ENCODE data around the gene PGR.
"Not testable (repeated sequence)": the region's sequence is repeated elsewhere in the genome, so short reads cannot be mapped to it uniquely, and the experiment has no call there.

PGR gene

GRCh38 chr11:101063706-101064105 lies 65.9 kb downstream of the PGR start:
- DNase-seq (ENCODE audit: low read depth) = no peak

GRCh38 chr11:101061606-101062005 lies 68.0 kb downstream of the PGR start:
- no peak for DNase-seq (ENCODE audit: low read depth)

DNA sequence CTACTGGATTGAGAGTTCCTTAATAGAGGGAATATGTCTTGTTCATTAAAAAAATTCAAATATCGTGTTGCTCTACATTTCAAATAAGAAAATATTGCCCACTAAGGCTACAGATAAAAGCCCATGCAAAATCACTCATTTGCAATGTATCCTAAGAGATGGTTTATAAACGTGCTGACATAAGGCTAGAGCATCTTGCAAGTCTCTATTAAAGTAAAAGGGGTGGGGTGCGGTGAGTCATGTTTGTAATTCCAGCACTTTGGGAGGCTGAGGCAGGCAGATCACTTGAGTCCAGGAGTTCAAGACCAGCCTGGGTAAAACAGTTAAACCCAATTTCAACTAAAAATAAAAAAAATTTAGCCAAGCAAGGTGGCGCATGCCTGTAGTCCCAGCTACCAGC lies 70.3 kb downstream of the PGR start:
- no peak for DNase-seq (ENCODE audit: low read depth)

DNA sequence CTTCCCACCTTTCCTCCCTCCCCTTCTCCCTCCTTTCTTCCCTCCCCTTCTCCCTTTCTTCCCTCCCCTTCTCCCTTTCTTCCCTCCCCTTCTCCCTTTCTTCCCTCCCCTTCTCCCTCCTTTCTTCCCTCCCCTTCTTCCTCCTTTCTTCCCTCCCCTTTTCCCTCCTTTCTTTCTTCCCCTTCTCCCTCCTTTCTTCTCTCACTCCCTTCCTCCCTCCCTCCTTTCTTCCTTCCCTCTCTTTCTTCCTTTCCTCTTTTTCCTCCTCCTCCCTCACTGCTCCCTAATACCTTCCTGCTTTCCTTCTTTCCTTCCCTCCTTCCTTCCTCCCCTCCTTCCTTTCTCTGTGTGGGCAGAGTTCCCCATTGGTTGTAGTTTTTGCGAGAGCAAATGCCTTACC lies 76.1 kb downstream of the PGR start:
- DNase-seq (ENCODE audit: low read depth) = no peak

DNA sequence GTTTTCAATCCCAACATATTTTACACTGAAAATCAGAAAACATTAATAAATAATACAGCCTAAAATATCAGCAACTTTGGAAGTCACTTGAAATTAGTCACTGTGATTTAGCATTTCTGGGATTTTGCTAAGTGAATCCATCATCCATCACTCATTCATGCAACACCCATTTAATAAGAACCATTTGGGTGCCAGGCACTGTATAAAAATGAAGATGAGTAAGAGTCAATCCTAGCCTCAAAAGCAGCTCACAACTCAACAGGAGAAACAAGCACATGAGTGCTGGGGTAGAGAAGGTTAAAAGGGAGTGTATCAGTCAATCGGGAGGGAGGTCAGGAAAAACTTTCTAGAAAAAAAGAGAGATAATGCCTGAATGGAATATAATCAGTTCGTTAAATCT lies 77.9 kb downstream of the PGR start:
- DNase-seq (ENCODE audit: low read depth) = no peak

DNA sequence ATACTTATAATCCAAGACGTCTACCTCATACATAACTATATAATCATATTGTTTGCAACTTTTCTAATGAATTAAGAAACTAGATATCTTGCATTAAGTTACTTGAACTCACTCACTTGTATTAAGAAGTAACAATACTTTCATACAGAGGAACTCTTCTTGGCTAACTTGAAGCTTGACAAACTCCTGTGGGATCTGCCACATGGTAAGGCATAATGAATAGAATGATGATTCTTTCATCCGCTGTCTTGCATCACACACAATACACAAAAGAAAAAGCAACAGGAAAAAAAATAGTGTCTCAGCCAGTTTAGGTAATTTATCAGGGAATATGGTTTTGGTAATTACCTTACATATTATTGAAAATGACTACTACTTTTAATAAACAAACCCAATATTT lies 79.8 kb downstream of the PGR start:
- no peak for DNase-seq (ENCODE audit: low read depth)

GRCh38 chr11:101049123-101049522 lies 80.5 kb downstream of the PGR start:
- no peak for DNase-seq (ENCODE audit: low read depth)

DNA sequence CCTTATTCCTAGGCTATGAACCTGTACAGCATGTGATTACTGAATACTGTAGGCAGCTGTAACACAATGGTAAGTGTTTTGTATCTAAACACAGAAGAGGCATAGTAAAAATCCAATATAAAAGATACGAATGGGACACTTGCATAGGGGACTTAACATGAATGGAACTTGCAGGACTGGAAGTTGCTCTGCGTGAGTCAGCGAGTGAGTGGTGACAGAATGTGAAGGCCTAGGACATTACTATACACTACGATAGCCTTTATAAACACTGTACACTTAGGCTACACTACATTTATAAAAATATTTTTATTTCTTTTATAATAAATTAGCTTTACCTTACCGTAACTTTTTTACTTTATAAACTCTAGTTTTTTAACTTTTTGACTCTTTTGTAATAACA lies 81.1 kb downstream of the PGR start:
- DNase-seq (ENCODE audit: low read depth) = no peak

GRCh38 chr11:101046947-101047346 lies 82.7 kb downstream of the PGR start:
- no peak for DNase-seq (ENCODE audit: low read depth)

DNA sequence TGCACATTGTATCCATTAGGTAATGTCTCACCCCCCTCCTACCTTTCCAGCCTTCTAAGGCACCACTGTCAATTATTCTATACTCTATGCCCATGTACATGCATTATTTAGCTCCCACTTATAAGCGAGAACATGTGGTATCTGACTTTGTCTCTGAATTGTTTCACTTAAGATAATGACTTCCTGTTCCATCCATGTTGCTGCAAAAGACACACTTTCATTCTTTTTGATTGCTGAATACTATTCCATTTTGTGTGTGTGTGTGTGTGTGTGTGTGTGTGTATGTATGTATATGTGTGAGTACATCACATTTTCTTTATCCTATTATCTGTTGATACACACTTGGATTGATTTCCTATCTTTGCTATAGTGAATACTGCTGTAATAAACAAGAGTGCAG lies 84.2 kb downstream of the PGR start:
- DNase-seq (ENCODE audit: low read depth) = no peak

DNA sequence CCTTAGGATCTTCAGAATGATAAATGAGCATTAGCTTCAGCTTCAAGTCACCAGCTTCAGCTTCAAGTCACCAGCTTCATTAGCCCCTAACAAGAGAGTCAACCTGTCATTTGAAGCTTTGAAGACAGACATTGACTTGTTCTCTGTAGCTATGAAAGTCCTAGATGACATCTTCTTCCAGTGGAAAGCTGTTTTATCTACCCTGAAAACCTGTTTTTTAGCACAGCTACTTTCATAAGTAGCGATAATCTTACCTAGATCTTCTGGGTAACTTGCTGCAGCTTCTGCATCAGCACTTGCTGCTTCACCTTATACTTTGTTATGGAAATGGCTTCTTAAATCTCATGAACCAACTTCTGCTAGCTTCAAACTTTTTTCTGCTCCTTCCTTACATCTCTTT lies 85.7 kb downstream of the PGR start:
- no peak for DNase-seq (ENCODE audit: low read depth)

GRCh38 chr11:101035872-101036271 lies 93.7 kb downstream of the PGR start:
- DNase-seq (ENCODE audit: low read depth) = no peak

DNA sequence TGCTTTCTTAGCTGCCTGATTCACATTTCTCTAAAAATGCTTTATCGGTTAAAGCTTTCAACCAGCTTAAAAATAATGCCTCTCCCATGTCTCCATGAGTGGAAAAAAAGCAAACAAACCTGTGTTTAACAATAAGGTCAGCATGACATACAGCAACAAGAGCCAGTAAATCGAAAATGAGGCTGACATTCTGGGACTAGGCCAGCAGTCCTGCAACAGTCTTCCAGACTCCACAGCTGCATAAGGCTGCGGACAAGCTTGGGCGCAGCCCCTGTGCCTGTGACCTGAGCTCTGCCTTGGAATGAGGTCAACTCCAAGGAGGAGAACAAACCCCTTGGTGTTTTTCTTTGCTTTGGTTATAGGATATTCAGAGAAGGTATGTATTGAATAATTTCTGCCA lies 95.5 kb downstream of the PGR start:
- no peak for DNase-seq (ENCODE audit: low read depth)

DNA sequence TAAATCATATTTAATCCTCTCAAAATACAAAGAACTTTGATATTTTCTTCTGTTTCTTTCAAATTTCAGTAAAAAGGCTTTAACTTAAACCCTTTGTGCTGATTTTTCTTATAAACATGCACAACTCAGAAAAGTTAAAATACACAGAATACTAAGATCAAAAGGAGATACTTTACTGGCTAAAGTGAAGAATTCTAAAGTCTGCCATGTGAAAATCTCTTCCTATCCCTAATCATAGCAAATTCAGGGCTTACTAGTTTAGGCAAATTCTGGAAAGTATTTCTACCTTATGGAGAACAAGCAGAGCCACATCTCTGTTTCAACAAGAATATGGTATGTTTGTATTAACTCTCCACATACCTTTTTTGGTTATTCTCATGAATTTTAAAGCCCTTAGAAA lies 96.6 kb downstream of the PGR start:
- no peak for DNase-seq (ENCODE audit: low read depth)

DNA sequence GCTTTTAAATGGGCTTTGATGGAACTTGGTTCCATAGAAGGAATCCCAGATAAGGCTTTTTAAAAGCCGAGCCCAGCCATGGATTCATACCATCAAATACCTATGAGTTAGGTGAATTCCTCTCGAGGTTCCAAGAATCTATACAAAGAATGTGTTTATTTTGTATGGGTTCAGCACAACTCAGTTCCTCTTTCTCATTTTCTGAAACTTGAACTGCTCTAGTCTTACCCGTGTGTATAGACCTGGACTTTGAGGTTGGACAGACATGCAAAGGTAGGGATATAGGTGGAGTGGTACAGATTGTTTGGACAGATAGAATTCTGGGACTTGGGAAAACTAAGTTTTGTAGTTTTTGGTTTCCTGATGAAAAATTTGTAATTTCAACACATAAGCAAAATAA lies 97.9 kb downstream of the PGR start:
- no peak for DNase-seq (ENCODE audit: low read depth)

- DNase-seq (ENCODE audit: low read depth) = no peak
Observed at GRCh38 chr11:101030692-101031091, 98.9 kb downstream of the PGR start.

GRCh38 chr11:101030015-101030414 lies 99.6 kb downstream of the PGR start:
- DNase-seq (ENCODE audit: low read depth) = no peak

- no peak for DNase-seq (ENCODE audit: low read depth)
Observed at GRCh38 chr11:101028644-101029043, 101.0 kb downstream of the PGR start.

DNA sequence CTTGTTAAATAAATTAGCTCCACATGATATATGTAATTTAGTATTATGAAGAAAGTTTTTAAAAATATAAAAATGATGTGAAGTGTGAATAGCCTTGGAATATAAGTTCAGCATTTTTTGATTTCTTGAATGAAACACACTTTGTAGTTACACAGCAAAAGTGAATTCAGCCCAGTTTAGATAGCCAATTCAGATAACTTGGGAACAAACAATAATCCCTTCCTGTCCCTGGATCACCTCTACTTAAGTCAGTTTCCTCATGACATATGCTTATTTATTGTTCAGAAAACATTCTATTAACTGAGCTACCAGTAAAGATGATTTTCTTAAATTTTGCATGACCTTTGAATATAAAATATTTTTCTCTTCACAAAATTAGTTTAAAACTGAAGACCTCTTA lies 107.4 kb downstream of the PGR start:
- no peak for DNase-seq (ENCODE audit: low read depth)

DNA sequence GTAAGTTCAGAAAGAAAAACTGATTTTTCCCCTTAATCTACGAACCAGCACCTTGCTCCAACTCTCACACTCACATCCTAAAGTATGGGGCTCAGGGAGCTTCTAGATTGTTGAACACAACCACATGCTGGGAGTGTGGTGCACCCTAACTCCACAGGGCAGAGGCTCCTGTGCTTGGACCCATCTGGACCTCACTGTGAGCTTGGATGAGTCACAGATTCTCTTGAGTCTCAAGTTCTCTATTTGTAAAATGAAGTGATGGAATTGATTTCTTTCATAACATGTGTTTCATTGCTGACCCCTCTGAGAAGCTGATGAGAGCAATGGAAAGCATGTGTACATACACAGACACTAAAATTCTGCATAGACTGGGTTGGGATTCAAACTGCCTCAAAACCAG lies 109.7 kb downstream of the PGR start:
- DNase-seq (ENCODE audit: low read depth) = no peak

- no peak for DNase-seq (ENCODE audit: low read depth)
Observed at GRCh38 chr11:101014600-101015285, 114.9 kb downstream of the PGR start.

DNA sequence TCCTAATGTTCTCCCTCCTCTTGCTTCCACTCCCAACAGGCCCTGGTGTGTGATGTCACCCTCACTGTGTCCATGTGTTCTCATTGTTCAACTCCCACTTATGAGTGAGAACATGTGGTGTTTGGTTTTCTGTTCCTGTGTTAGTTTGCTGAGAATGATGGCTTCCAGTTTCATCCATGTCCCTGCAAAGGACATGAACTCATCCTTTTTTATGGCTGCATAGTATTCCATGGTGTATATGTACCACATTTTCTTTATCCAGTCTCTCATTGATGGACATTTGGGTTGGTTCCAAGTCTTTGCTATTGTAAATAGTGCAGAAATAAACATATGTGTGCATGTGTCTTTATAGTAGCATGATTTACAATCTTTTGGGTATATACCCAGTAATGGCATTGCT lies 115.9 kb downstream of the PGR start:
- DNase-seq (ENCODE audit: low read depth) = not testable (repeated sequence)

- no peak for DNase-seq (ENCODE audit: low read depth)
Observed at GRCh38 chr11:101011881-101012280, 117.7 kb downstream of the PGR start.

- no peak for DNase-seq (ENCODE audit: low read depth)
Observed at GRCh38 chr11:101010899-101011298, 118.7 kb downstream of the PGR start.

DNA sequence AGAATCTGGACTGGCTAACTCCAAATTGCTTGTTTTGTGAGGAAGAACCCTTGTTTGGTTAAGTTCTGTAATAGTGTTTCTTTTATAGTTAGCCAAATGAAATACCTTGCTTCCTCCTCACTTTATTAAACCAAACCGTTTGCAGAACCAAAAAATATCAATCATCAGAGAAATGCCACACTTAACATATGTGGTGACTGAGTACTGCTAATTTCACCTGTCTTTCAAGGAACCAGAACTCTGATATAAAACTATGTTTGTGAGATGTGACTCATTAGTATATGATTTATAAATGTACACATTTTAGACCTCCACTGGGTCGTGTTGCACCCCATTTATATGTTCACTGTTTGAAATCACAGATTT lies 119.9 kb downstream of the PGR start:
- no peak for DNase-seq (ENCODE audit: low read depth)
